ENCODE results near the gene MOG. TPM values are rescaled to one million over a fixed set of nuclear protein-coding genes. Genes with fewer than 3 reads are reported as not detected.
A peak's percentile ranks its signal among the peaks of the same experiment; 100 is the strongest.

MOG gene
- polyA plus RNA-seq, 2 of the 4 experiments (the other 2 are of a cell fraction), result not detected

GRCh38 chr6:29611426-29611825 is 45.5 kb upstream of the MOG start:
- FAIRE-seq (no peak), DNase-seq (ENCODE audit: low read depth in 1 of 2, low spot score in 1 of 2) (no peak), ATAC-seq (no peak)
- H3K27ac ChIP-seq, result no peak overlapping the region
- H3K9me3 ChIP-seq, result no peaks in the 10 kb centered on the region
- no peak overlapping the region for H3K4me3 ChIP-seq
- WGBS (ENCODE audit: missing lambda C conversion rate), result 90% methylated on average over 4 of the region's 4 CpGs
- no peak overlapping the region for H3K4me2 ChIP-seq
- ChIA-PET POLR2A (no interaction called here), CTCF (interaction anchor here (1.2 to 1.5 kb wide), 3 partner anchors 16 to 38 kb away, joined by 4 read pairs; no protein-coding TSS in a partner anchor)
- H3K4me1 ChIP-seq, result no peaks in the 10 kb centered on the region
- TF ChIP-seq CEBPB (IDR thresholded peaks at IDR 0.05) (no peak), ZNF302 (CRISPR knock-in tag; IDR thresholded peaks at IDR 0.05) (no peak), SMC3 (IDR thresholded peaks at IDR 0.05) (no peak), FOSL2 (IDR thresholded peaks at IDR 0.05) (no peak), FOSL2 (CRISPR knock-in tag; IDR thresholded peaks at IDR 0.05) (no peak), REST (IDR thresholded peaks at IDR 0.05) (no peak), KDM1A (IDR thresholded peaks at IDR 0.05; ENCODE audit: low read depth) (no peak), JUN (IDR thresholded peaks at IDR 0.05) (no peak), ESRRA (IDR thresholded peaks at IDR 0.05; ENCODE audit: borderline replicate concordance, low read length) (no peak), TP53 (CRISPR knock-in tag; IDR thresholded peaks at IDR 0.05) (no peak), POLR2AphosphoS2 (conservative IDR thresholded peaks at IDR 0.05; ENCODE audit: low read length) (no peak), RAD21 (conservative IDR thresholded peaks at IDR 0.05 in 1 of 2, IDR thresholded peaks at IDR 0.05 in 1 of 2) (no peak), MAFK (IDR thresholded peaks at IDR 0.05; ENCODE audit: partially characterized antibody) (no peak), RNF2 (IDR thresholded peaks at IDR 0.05; ENCODE audit: borderline replicate concordance, low read depth) (no peak), HMGXB4 (CRISPR knock-in tag; IDR thresholded peaks at IDR 0.05; ENCODE audit: borderline replicate concordance) (no peak), ZC3H11A (IDR thresholded peaks at IDR 0.05) (no peak), MAX (IDR thresholded peaks at IDR 0.05) (no peak), PBX3 (IDR thresholded peaks at IDR 0.05) (no peak), BHLHE40 (IDR thresholded peaks at IDR 0.05; ENCODE audit: low read depth, low read length) (no peak), HDAC2 (IDR thresholded peaks at IDR 0.05) (no peak)

GRCh38 chr6:29617782-29618554 is 38.9 kb upstream of the MOG start:
- ATAC-seq, result peak; percentile 63 to 66; a peak in 5 of 6 replicates
- no peak for FAIRE-seq
- CTCF ChIA-PET, result interaction anchor here (1.0 kb wide), 1 partner anchor 546 kb away, joined by 3 read pairs; no protein-coding TSS in a partner anchor
- 90% methylated on average over 8 of the region's 8 CpGs for WGBS (ENCODE audit: missing lambda C conversion rate)
- Histone ChIP-seq H3K27ac (no peak overlapping the region), H3K4me2 (no peak overlapping the region), H3K4me3 (no peak overlapping the region), H3K9me3 (no peaks in the 10 kb centered on the region), H3K4me1 (no peaks in the 10 kb centered on the region)
- peak in 1 of 2 experiments; percentile 15 for DNase-seq (ENCODE audit: low read depth in 1 of 2, low spot score in 1 of 2)
- TF ChIP-seq CTCF (IDR thresholded peaks at IDR 0.05) (0 out of 3 replicates have a peak, but pooled peaks have one; percentile 10), PBX3 (IDR thresholded peaks at IDR 0.05) (no peak)
- POLR2A ChIA-PET, result no interaction called here
